BJ (cell line): ENCODE data around the gene PLAU. TPM values are rescaled to one million over a fixed set of nuclear protein-coding genes. Genes with fewer than 3 reads are reported as not detected.

Experiments
- CTCF ChIA-PET: fragments of 350-600 bp; formaldehyde crosslinking; extraction: SDS; loops from one replicate; lab custom pipeline; 2021; ENCODE audit warnings: antibody characterized with exemption, inconsistent platforms; lab: Yijun Ruan, JAX
- POLR2A ChIA-PET: fragments of 300-600 bp; sonication (Branson Sonifier 250); formaldehyde crosslinking; extraction: SDS; loops from one replicate; lab custom pipeline; 2021; ENCODE audit warnings: antibody characterized with exemption; lab: Charles Lee
- DNase-seq: peaks from one replicate; pipeline ENCODE4 v3.0.0-alpha.2; 2011; ENCODE audit warnings: low read depth
- H3K27me3 ChIP-seq: 2 replicates; pipeline ENCODE4 v1.6.0; 2011; ENCODE audit warnings: low read length; ENCODE audit not compliant: control insufficient read depth, insufficient read depth
- H3K36me3 ChIP-seq: 2 replicates; pipeline ENCODE4 v1.5.1; 2011; ENCODE audit warnings: low read length; ENCODE audit not compliant: control insufficient read depth, insufficient read depth
- H3K4me3 ChIP-seq: 2 replicates; pipeline ENCODE4 v1.5.1; 2011; ENCODE audit warnings: low read depth, mild to moderate bottlenecking, control low read depth, low read length
- polyA plus RNA-seq: library from polyadenylated mRNA; depleted of rRNA; stranded (reverse); fragments of >200 nt; gene quantifications from 2 replicates; pipeline ENCODE4 v1.2.3, GENCODE V29; 2011
- TF ChIP-seq, protein P1 (sequence below): IDR thresholded peaks from 2 replicates; pipeline ENCODE4 v1.5.1; 2011; ENCODE audit warnings: low read depth, mild to moderate bottlenecking, control low read depth, inconsistent platforms, low read length, moderate library complexity; ENCODE audit not compliant: insufficient read depth

Gene PLAU
- polyA plus RNA-seq, 1 experiment = 37.2 TPM

DNA sequence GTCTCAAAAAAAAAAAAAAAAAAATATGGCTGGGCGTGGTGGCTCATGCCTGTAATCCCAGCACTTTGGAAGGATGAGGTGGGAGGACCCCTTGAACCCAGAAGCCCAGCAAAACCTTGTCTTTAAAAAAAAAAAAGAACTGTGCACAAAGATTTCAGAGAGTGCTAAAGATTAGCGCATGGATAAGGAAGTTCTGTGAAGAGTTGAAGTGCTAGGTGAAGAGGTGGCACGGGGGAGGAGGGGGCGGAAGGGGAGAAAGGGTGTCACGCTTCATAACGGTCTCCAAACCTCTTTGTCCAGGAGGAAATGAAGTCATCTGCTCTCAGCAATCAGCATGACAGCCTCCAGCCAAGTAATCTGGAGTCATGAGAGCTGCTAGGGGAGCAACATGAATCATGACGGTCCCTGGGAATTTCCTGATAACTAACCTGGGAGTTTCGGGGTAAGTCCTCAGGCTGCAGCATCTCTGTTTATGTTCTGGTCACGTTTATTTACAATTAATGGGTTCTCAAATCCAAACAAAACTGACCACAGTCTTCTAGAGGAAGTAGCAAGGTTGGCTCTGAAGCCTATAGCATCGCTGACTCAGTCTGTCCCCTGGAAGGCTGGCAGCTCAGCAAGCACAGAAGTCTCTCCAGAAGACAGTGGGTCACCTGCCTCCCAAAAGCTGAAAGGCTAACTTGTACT, 1.9 kb upstream of the PLAU start:
- peak; percentile 93 for DNase-seq
- ChIA-PET POLR2A (interaction anchor here (0.6 to 0.8 kb wide), 2 partner anchors 21 to 72 kb away, joined by 4 to 6 read pairs; no protein-coding TSS in a partner anchor), CTCF (interaction anchor here (3.3 kb wide), 1 partner anchor 32 kb away, joined by 13 read pairs; no protein-coding TSS in a partner anchor)
- TF ChIP-seq, protein P1, sequence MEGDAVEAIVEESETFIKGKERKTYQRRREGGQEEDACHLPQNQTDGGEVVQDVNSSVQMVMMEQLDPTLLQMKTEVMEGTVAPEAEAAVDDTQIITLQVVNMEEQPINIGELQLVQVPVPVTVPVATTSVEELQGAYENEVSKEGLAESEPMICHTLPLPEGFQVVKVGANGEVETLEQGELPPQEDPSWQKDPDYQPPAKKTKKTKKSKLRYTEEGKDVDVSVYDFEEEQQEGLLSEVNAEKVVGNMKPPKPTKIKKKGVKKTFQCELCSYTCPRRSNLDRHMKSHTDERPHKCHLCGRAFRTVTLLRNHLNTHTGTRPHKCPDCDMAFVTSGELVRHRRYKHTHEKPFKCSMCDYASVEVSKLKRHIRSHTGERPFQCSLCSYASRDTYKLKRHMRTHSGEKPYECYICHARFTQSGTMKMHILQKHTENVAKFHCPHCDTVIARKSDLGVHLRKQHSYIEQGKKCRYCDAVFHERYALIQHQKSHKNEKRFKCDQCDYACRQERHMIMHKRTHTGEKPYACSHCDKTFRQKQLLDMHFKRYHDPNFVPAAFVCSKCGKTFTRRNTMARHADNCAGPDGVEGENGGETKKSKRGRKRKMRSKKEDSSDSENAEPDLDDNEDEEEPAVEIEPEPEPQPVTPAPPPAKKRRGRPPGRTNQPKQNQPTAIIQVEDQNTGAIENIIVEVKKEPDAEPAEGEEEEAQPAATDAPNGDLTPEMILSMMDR = no peak
- no peaks in the 10 kb centered on the region for H3K27me3 ChIP-seq
- no peak overlapping the region for H3K4me3 ChIP-seq
- peaks cover 4% of the 10 kb centered on the region for H3K36me3 ChIP-seq

DNA sequence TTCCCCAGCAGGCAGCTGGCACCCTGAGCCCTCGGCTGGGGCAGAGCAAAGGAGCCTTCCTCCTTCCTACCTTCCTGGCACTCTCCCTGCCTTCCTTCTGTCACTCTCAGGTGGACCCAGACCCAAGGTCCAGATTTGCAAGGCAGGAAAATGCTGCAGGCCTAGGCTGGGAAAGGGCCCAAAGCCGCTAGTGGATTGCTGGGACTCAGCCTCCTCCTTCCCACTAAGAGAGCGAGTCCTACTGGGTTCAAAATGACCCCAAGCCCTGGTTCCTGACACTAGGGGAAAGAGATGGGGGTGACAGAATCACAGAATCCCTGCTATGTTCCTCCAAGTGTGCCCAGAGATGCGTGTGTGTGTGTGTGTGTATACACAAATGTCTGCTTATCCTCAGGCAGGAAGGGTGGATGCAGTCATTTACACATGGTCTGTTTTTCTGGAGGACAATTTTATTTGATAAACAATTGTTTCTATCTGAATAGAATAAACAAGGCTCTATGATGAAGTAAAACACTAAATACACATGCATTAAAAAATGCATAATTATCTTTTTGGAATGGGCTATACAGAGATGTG, 1.3 kb upstream of the PLAU start:
- Histone ChIP-seq H3K4me3 (no peak overlapping the region), H3K36me3 (peaks cover 8% of the 10 kb centered on the region), H3K27me3 (no peaks in the 10 kb centered on the region)
- CTCF ChIA-PET = interaction anchor here (3.3 kb wide), 1 partner anchor 31 kb away, joined by 13 read pairs; no protein-coding TSS in a partner anchor
- POLR2A ChIA-PET = interaction anchor here (0.8 kb wide), 1 partner anchor 22 kb away, joined by 4 read pairs; no protein-coding TSS in a partner anchor
- no peak for DNase-seq
- TF ChIP-seq, protein P1 = no peak

DNA sequence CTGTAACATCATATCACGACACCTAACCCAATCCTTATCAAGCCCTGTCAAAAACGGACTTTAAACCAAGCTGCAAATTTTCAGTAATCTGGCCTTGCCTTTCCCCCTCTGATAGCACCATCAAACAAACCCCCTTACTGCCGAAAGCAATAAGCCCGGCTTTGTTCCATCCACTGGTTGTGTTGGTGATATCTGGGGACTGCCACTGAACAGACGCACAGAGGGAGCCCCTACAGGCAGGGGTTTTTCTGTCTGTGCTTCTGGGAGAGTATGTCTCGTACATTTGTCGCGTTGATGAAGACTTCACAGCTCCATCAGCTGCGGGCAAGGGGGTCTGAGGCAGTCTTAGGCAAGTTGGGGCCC, 550 bp upstream of the PLAU start:
- Histone ChIP-seq H3K4me3 (peak overlapping the region; percentile 65), H3K27me3 (no peaks in the 10 kb centered on the region), H3K36me3 (peaks cover 14% of the 10 kb centered on the region)
- ChIA-PET CTCF (interaction anchor here (1.0 kb wide), 1 partner anchor 19 kb away, joined by 3 read pairs; no protein-coding TSS in a partner anchor), POLR2A (no interaction called here)
- DNase-seq = no peak
- TF ChIP-seq, protein P1 = no peak

DNA sequence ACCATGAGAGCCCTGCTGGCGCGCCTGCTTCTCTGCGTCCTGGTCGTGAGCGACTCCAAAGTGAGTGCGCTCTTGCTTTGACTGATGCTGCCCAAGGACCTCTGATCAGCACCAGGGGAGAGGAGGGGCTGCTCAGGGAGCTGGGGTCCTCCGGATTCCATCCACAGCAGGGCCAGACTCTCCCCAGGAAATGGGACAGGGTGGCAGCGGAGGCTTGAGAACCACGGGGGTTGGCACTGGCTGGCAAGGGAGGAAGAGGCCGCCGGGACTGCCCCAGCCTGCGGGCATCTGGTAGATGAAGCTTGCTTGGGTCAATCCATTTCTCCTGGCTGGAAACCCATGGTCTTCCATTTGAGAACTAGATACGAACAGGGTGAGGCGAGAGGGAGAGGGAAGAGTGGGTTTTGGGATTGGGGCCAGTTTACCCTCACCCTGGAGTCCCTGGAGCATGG, 647 bp downstream of the PLAU start:
- POLR2A ChIA-PET = no interaction called here
- Histone ChIP-seq H3K4me3 (peak overlapping the region; percentile 65), H3K27me3 (no peaks in the 10 kb centered on the region), H3K36me3 (peaks cover 24% of the 10 kb centered on the region)
- CTCF ChIA-PET = interaction anchor here (0.8 to 1.0 kb wide), 2 partner anchors 8 to 20 kb away, joined by 3 to 5 read pairs; no protein-coding TSS in a partner anchor
- TF ChIP-seq, protein P1 = no peak
- DNase-seq = no peak

DNA sequence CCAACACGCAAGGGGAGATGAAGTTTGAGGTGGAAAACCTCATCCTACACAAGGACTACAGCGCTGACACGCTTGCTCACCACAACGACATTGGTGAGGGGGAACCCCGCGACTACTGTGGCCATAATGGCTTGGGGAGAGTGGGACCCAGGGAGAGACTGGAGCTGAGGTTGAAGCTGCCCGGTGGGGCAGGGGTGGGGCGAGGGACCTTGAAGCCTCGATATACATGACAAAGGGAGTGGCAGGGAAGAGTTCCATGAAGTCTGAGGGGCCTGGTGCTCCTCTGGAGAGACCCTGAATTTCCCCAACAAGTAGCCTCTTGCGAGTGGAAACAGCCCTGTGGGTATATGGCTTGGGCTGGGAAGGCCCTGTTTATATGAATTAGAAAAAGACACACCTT, 3.1 kb downstream of the PLAU start:
- ChIA-PET POLR2A (no interaction called here), CTCF (interaction anchor here (2.1 kb wide), 1 partner anchor 27 kb away, joined by 7 read pairs; no protein-coding TSS in a partner anchor)
- DNase-seq = no peak

More for the DNA sequence above, 3.1 kb downstream of the PLAU start:
- Histone ChIP-seq H3K4me3 (no peak overlapping the region), H3K27me3 (no peaks in the 10 kb centered on the region), H3K36me3 (peaks cover 29% of the 10 kb centered on the region)
- TF ChIP-seq, protein P1 = no peak
